Mucosa of stomach (tissue), 1 donor: ENCODE measurements around the gene FTSJ1.

Source experiments
- H3K27me3 ChIP-seq: one replicate; pipeline ENCODE4 v1.7.0; 2013; ENCODE audit warnings: mild to moderate bottlenecking, low read length; ENCODE audit not compliant: control insufficient read depth, insufficient read depth
- H3K36me3 ChIP-seq: one replicate; pipeline ENCODE4 v1.7.0; 2013; ENCODE audit warnings: low read length; ENCODE audit not compliant: control insufficient read depth, insufficient read depth
- H3K4me1 ChIP-seq: one replicate; pipeline ENCODE4 v1.7.0; 2013; ENCODE audit warnings: mild to moderate bottlenecking, low read length; ENCODE audit not compliant: control insufficient read depth, insufficient read depth
- H3K4me3 ChIP-seq: one replicate; pipeline ENCODE4 v1.7.0; 2013; ENCODE audit warnings: low read length
- H3K9ac ChIP-seq: one replicate; pipeline ENCODE4 v1.7.0; 2013; ENCODE audit warnings: mild to moderate bottlenecking, low read length, moderate library complexity
- H3K9me3 ChIP-seq: one replicate; pipeline ENCODE4 v1.7.0; 2013; ENCODE audit warnings: mild to moderate bottlenecking, low read length, moderate library complexity; ENCODE audit not compliant: control insufficient read depth
- donor health status: Pancreatic carcinoma.

Gene FTSJ1

GRCh38 chrX:48460606-48461005 is 15.4 kb upstream of the FTSJ1 start:
- H3K9ac ChIP-seq: no peak overlapping the region
- H3K4me1 ChIP-seq: peaks cover 4% of the 10 kb centered on the region
- no peaks in the 10 kb centered on the region for H3K36me3 ChIP-seq
- no peaks in the 10 kb centered on the region for H3K27me3 ChIP-seq
- H3K9me3 ChIP-seq: no peaks in the 10 kb centered on the region
- no peak overlapping the region for H3K4me3 ChIP-seq

GRCh38 chrX:48461830-48462229 is 14.2 kb upstream of the FTSJ1 start:
- Histone ChIP-seq H3K9me3 (no peaks in the 10 kb centered on the region), H3K4me3 (no peak overlapping the region), H3K9ac (no peak overlapping the region), H3K36me3 (no peaks in the 10 kb centered on the region), H3K4me1 (peaks cover 4% of the 10 kb centered on the region), H3K27me3 (no peaks in the 10 kb centered on the region)

DNA sequence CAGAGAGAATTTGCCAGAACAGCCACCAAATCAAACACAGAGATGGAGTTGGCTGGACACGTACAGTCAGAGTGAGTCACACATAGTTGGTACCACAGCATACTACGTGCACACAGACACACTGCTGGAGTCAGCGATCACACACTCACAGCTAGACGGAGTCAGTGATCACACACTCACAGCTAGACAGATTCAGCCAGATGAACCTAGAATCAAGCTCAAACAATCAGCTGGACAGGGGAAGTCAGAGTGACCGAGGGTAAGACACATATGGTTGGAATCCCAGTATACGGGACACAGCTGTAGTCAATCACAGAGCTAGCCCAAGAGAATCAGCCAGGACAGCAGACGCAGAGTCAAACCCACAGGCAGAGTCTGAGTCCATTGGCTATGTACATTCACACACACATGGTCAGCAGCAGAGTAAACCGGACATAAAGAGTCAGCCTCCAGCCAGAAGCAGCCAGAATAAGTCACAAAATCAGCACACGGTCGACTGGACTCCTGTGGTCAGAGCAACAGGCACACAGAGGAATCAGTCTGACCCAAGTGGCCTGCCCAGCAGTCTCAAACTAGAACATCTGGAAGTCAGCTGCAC is 10.6 kb upstream of the FTSJ1 start:
- no peak overlapping the region for H3K9ac ChIP-seq
- H3K4me1 ChIP-seq: peaks cover 18% of the 10 kb centered on the region
- no peak overlapping the region for H3K4me3 ChIP-seq
- no peaks in the 10 kb centered on the region for H3K36me3 ChIP-seq
- H3K27me3 ChIP-seq: peaks cover 5% of the 10 kb centered on the region
- H3K9me3 ChIP-seq: no peaks in the 10 kb centered on the region

GRCh38 chrX:48466696-48467095 is 9.3 kb upstream of the FTSJ1 start:
- Histone ChIP-seq H3K27me3 (peaks cover 5% of the 10 kb centered on the region), H3K4me3 (no peak overlapping the region), H3K9ac (no peak overlapping the region), H3K4me1 (peaks cover 18% of the 10 kb centered on the region), H3K9me3 (no peaks in the 10 kb centered on the region), H3K36me3 (no peaks in the 10 kb centered on the region)

DNA sequence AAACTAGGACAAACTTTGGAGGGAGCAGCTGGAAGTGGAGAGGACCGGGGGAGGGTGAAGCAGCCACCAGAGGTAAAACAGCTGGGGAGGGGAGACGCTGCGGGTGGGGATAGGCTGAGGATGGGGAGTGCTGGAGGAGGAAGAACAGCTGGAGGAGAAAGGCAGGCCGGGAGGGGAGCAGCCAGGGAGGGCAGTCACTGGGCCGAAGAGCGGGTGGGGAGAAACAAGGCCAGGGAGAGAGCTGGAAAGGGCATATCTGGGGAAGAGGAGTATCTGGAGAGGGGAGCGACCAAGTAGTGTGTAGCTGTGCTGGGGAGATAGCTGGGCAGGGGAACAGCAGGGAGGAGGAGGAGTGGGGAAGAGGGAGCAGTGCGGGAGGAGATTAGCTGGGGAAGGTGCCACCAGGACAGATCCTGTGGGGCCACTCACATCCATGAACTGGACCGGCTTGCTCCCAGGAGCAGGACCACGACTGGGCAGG is 8.7 kb upstream of the FTSJ1 start:
- H3K9ac ChIP-seq: no peak overlapping the region
- H3K9me3 ChIP-seq: no peaks in the 10 kb centered on the region
- H3K4me1 ChIP-seq: peaks cover 18% of the 10 kb centered on the region
- H3K4me3 ChIP-seq: no peak overlapping the region
- peaks cover 5% of the 10 kb centered on the region for H3K27me3 ChIP-seq
- no peaks in the 10 kb centered on the region for H3K36me3 ChIP-seq

DNA sequence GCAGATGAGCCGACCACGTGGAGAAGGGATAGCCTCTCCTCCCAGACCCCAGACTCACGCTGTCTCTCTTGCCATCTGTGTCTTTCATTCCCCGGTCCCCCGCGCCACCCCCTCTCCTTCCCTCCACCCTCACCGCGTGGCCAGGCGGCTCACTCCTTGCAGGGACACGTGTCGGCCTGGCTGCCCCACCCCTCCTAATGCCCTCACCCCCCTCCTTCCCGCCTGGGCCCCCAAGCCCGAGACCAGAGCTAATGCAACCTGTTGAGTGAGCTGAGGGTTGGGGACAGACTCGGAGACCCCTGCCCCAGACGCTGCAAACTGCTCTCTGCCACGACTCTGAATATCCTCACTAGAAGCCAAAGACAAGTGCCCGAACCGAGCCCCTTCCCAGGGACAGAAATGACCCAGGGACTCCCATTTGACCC is 7.7 kb upstream of the FTSJ1 start:
- Histone ChIP-seq H3K36me3 (no peaks in the 10 kb centered on the region), H3K9ac (peak overlapping the region; percentile 55), H3K4me1 (peaks cover 18% of the 10 kb centered on the region), H3K9me3 (no peaks in the 10 kb centered on the region), H3K4me3 (no peak overlapping the region), H3K27me3 (peaks cover 5% of the 10 kb centered on the region)

DNA sequence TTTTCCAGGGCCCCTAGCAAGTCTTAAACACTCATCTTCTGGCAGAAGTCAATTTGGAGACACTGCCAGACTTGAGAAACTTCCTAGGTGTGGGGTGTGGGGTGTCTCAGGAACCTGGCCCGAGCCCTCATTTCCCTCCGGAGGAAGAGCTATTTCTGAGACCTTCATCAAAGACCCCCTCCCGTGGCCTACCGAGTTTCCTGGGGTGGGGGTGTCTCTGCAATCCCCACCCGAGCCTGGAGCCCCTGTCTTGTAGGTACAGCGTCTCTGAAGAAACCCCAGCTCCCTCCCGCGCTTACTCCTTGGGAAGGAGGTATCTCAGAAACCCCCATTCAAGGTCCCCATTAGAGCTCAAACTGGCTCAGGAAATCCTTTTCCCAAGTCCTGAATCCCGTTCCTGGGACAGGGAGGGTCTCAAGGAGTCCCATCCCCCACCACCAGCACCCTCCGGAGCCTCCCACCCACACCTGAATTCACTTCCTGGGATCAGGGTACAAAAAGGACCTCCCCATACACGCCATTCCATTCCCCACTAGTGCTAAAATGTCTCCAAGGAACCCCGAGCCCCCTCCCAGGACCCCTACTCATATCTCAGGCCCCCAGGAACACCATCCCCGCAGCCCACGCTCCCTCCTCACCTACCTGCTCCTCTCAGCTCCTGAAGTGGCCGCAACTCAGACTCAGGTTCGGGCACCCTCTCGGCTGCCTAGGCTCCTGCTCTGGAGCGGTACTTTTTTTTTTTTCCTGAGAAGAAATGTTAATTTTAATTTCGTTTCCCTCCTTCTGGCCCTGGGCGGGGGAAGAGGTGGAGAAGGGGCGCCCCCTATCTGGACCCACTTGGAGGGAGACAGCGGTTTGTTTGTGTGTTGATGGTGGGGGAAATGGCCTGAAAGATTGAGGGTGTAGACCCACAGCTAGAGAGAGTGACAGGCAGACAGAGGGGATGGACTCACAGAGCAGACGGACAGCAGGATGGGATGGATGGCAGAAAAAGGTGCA is 7.0 kb upstream of the FTSJ1 start:
- H3K4me1 ChIP-seq: peaks cover 18% of the 10 kb centered on the region
- no peak overlapping the region for H3K4me3 ChIP-seq
- peaks cover 5% of the 10 kb centered on the region for H3K27me3 ChIP-seq
- H3K9me3 ChIP-seq: no peaks in the 10 kb centered on the region
- H3K9ac ChIP-seq: peak overlapping the region; percentile 55
- H3K36me3 ChIP-seq: no peaks in the 10 kb centered on the region

- Histone ChIP-seq H3K27me3 (peaks cover 5% of the 10 kb centered on the region), H3K9me3 (no peaks in the 10 kb centered on the region), H3K36me3 (no peaks in the 10 kb centered on the region), H3K4me1 (peaks cover 16% of the 10 kb centered on the region), H3K4me3 (no peak within 1 kb of the TSS), H3K9ac (peak within 1 kb of the TSS; percentile 55)
Measured at GRCh38 chrX:48470110-48470832, 5.7 kb upstream of the FTSJ1 start, which contains the start of gene SLC38A5. SLC38A5 (minus strand) TSS chrX:48470260; CDS start chrX:48467924, 2,336 bp downstream.

GRCh38 chrX:48470833-48471118 is 5.2 kb upstream of the FTSJ1 start:
- Histone ChIP-seq H3K9me3 (no peaks in the 10 kb centered on the region), H3K36me3 (no peaks in the 10 kb centered on the region), H3K9ac (no peak overlapping the region), H3K4me1 (peaks cover 14% of the 10 kb centered on the region), H3K4me3 (no peak overlapping the region), H3K27me3 (peaks cover 5% of the 10 kb centered on the region)

- peaks cover 14% of the 10 kb centered on the region for H3K4me1 ChIP-seq
- H3K9ac ChIP-seq: no peak overlapping the region
- no peak overlapping the region for H3K4me3 ChIP-seq
- no peaks in the 10 kb centered on the region for H3K9me3 ChIP-seq
- no peaks in the 10 kb centered on the region for H3K36me3 ChIP-seq
- H3K27me3 ChIP-seq: peaks cover 5% of the 10 kb centered on the region
Measured at GRCh38 chrX:48471504-48471903, 4.5 kb upstream of the FTSJ1 start.

GRCh38 chrX:48472225-48472624 is 3.8 kb upstream of the FTSJ1 start:
- no peak overlapping the region for H3K9ac ChIP-seq
- H3K4me1 ChIP-seq: peaks cover 14% of the 10 kb centered on the region
- H3K9me3 ChIP-seq: no peaks in the 10 kb centered on the region
- peaks cover 5% of the 10 kb centered on the region for H3K27me3 ChIP-seq
- no peak overlapping the region for H3K4me3 ChIP-seq
- H3K36me3 ChIP-seq: no peaks in the 10 kb centered on the region
